Muscle layer of duodenum (tissue), 2 donors: ENCODE results near the gene RNF114.
A peak's percentile ranks its signal among the peaks of the same experiment; 100 is the strongest.

Source experiments
- H3K27ac ChIP-seq: one replicate; pipeline ENCODE4 v1.7.0; 2013; ENCODE audit warnings: mild to moderate bottlenecking, low read length
- H3K27me3 ChIP-seq: one replicate; pipeline ENCODE4 v1.7.0; 2013; ENCODE audit warnings: low read depth, mild to moderate bottlenecking, control low read depth, low read length
- H3K36me3 ChIP-seq, 2 donors: one replicate each; pipeline ENCODE4 v1.7.0; 2013; ENCODE audit warnings: low read length in 2 of 2, control low read depth in 1 of 2, mild to moderate bottlenecking in 1 of 2; ENCODE audit not compliant: insufficient read depth in 2 of 2, control insufficient read depth in 1 of 2
- H3K4me1 ChIP-seq, 2 donors: one replicate each; pipeline ENCODE4 v1.7.0; 2013; ENCODE audit warnings: low read length in 2 of 2, mild to moderate bottlenecking in 2 of 2, control low read depth in 1 of 2, moderate library complexity in 1 of 2; ENCODE audit not compliant: insufficient read depth in 2 of 2, control insufficient read depth in 1 of 2
- H3K4me3 ChIP-seq, 2 donors: one replicate each; pipeline ENCODE4 v1.7.0; 2013; ENCODE audit warnings: low read length in 2 of 2, low read depth in 1 of 2, mild to moderate bottlenecking in 1 of 2
- H3K9me3 ChIP-seq, 2 donors: one replicate each; pipeline ENCODE4 v1.7.0; 2013; ENCODE audit warnings: low read length in 2 of 2, control low read depth in 1 of 2, mild to moderate bottlenecking in 1 of 2; ENCODE audit not compliant: control insufficient read depth in 1 of 2
- donor health status: healthy.

RNF114 gene

GRCh38 chr20:49906101-49906604, 30.0 kb upstream of the RNF114 start:
- H3K4me3 ChIP-seq, result no peak overlapping the region
- no peaks in the 10 kb centered on the region for H3K9me3 ChIP-seq
- H3K27ac ChIP-seq, result no peak overlapping the region
- H3K4me1 ChIP-seq, result peaks cover 0 to 11% of the 10 kb centered on the region in 2 donors
- peaks cover 30 to 46% of the 10 kb centered on the region in 2 donors for H3K36me3 ChIP-seq
- H3K27me3 ChIP-seq, result no peaks in the 10 kb centered on the region

- Histone ChIP-seq H3K4me1 (peaks cover 0 to 6% of the 10 kb centered on the region in 2 donors), H3K27ac (no peak overlapping the region), H3K36me3 (peaks cover 30 to 46% of the 10 kb centered on the region in 2 donors), H3K4me3 (no peak overlapping the region), H3K9me3 (no peaks in the 10 kb centered on the region), H3K27me3 (no peaks in the 10 kb centered on the region)
These were observed 29.5 kb upstream of the RNF114 start for GRCh38 chr20:49906615-49907154.

GRCh38 chr20:49907405-49908257, 28.6 kb upstream of the RNF114 start:
- peaks cover 30 to 46% of the 10 kb centered on the region in 2 donors for H3K36me3 ChIP-seq
- no peak overlapping the region for H3K4me3 ChIP-seq
- no peaks in the 10 kb centered on the region for H3K9me3 ChIP-seq
- H3K27ac ChIP-seq, result no peak overlapping the region
- peaks cover 0 to 9% of the 10 kb centered on the region in 2 donors for H3K4me1 ChIP-seq
- H3K27me3 ChIP-seq, result no peaks in the 10 kb centered on the region

- Histone ChIP-seq H3K27me3 (no peaks in the 10 kb centered on the region), H3K27ac (no peak overlapping the region), H3K36me3 (peaks cover 30 to 46% of the 10 kb centered on the region in 2 donors), H3K4me3 (no peak overlapping the region), H3K4me1 (peaks cover 0 to 15% of the 10 kb centered on the region in 2 donors), H3K9me3 (no peaks in the 10 kb centered on the region)
These were observed 28.0 kb upstream of the RNF114 start for GRCh38 chr20:49908258-49908565.

GRCh38 chr20:49909499-49910339, 26.5 kb upstream of the RNF114 start:
- no peak overlapping the region for H3K4me3 ChIP-seq
- peaks cover 25 to 42% of the 10 kb centered on the region in 2 donors for H3K36me3 ChIP-seq
- peak overlapping the region; percentile 45 for H3K27ac ChIP-seq
- H3K9me3 ChIP-seq, result no peaks in the 10 kb centered on the region
- H3K4me1 ChIP-seq, result peaks cover 10 to 30% of the 10 kb centered on the region in 2 donors
- no peaks in the 10 kb centered on the region for H3K27me3 ChIP-seq

GRCh38 chr20:49910340-49910706, 25.9 kb upstream of the RNF114 start:
- Histone ChIP-seq H3K4me3 (no peak overlapping the region), H3K27ac (peak overlapping the region; percentile 45)

GRCh38 chr20:49913399-49914047, 22.7 kb upstream of the RNF114 start:
- Histone ChIP-seq H3K36me3 (peaks cover 2 to 15% of the 10 kb centered on the region in 2 donors), H3K9me3 (no peaks in the 10 kb centered on the region), H3K27ac (no peak overlapping the region), H3K27me3 (no peaks in the 10 kb centered on the region), H3K4me1 (peaks cover 10 to 38% of the 10 kb centered on the region in 2 donors), H3K4me3 (peak overlapping the region; percentile 94 to 98)

More at GRCh38 chr20:49910340-49910706, 25.9 kb upstream of the RNF114 start:
- no peaks in the 10 kb centered on the region for H3K9me3 ChIP-seq
- no peaks in the 10 kb centered on the region for H3K27me3 ChIP-seq
- peaks cover 10 to 31% of the 10 kb centered on the region in 2 donors for H3K4me1 ChIP-seq
- H3K36me3 ChIP-seq, result peaks cover 23 to 37% of the 10 kb centered on the region in 2 donors

GRCh38 chr20:49914310-49915117, 21.7 kb upstream of the RNF114 start:
- Histone ChIP-seq H3K9me3 (no peaks in the 10 kb centered on the region), H3K27ac (peak overlapping the region; percentile 96), H3K36me3 (peaks cover 0 to 13% of the 10 kb centered on the region in 2 donors), H3K4me1 (peaks cover 10 to 38% of the 10 kb centered on the region in 2 donors), H3K27me3 (no peaks in the 10 kb centered on the region), H3K4me3 (peak overlapping the region; percentile 94 to 98)

- Histone ChIP-seq H3K36me3 (peaks cover 0 to 7% of the 10 kb centered on the region in 2 donors), H3K4me3 (peak overlapping the region; percentile 94 to 98), H3K27me3 (no peaks in the 10 kb centered on the region), H3K27ac (peak overlapping the region; percentile 96), H3K4me1 (peaks cover 10 to 36% of the 10 kb centered on the region in 2 donors), H3K9me3 (no peaks in the 10 kb centered on the region)
These were observed 21.1 kb upstream of the RNF114 start for GRCh38 chr20:49915118-49915379.

GRCh38 chr20:49915380-49916145, 20.6 kb upstream of the RNF114 start, which contains the start of gene SPATA2:
Gene SPATA2, minus strand, starts transcription at chr20:49915529. Its CDS starts 7,039 bp downstream, at chr20:49908490.
- Histone ChIP-seq H3K27ac (peak within 1 kb of the TSS; percentile 96), H3K4me1 (peaks cover 10 to 33% of the 10 kb centered on the region in 2 donors), H3K4me3 (peak within 1 kb of the TSS; percentile 94 to 98), H3K27me3 (no peaks in the 10 kb centered on the region), H3K9me3 (no peaks in the 10 kb centered on the region), H3K36me3 (peaks cover 0 to 6% of the 10 kb centered on the region in 2 donors)
